Measurements from ENCODE around the gene KIF7. TPM values are rescaled to one million over a fixed set of nuclear protein-coding genes. Genes with fewer than 3 reads are reported as not detected.

The KIF7 gene
- polyA plus RNA-seq, 1 donor from 2014 or later = 5.2 TPM

- Histone ChIP-seq H3K9ac (ENCODE audit: low read length) (no peak overlapping the region), H3K4me3 (ENCODE audit: low read length) (no peak overlapping the region), H3K9me2 (ENCODE audit: insufficient read depth, low read length) (no peaks in the 10 kb centered on the region), H3K27ac (ENCODE audit: low read length) (no peak overlapping the region), H3K4me2 (ENCODE audit: low read length) (no peak overlapping the region), H3K79me2 (replicated peaks; ENCODE audit: insufficient read depth, low read length) (no peaks in the 10 kb centered on the region), H3F3A (ENCODE audit: insufficient read depth, low read length, poor library complexity, severe bottlenecking) (no peaks in the 10 kb centered on the region), H3K9me3 (ENCODE audit: low read length) (no peaks in the 10 kb centered on the region), H2AFZ (ENCODE audit: low read depth, low read length) (no peak overlapping the region), H3K27me3 (ENCODE audit: insufficient read depth, low read depth, low read length) (no peaks in the 10 kb centered on the region), H3K36me3 (ENCODE audit: insufficient read depth, low read length) (no peaks in the 10 kb centered on the region), H4K20me1 (ENCODE audit: insufficient read depth) (no peaks in the 10 kb centered on the region)
- no peak for TF ChIP-seq EZH2 (IDR thresholded peaks at IDR 0.05; ENCODE audit: borderline replicate concordance, insufficient read depth, low read length, poor library complexity, severe bottlenecking)
- no peak for TF ChIP-seq MXI1 (conservative IDR thresholded peaks at IDR 0.05; ENCODE audit: poor library complexity, severe bottlenecking)
- no peak for TF ChIP-seq REST (IDR thresholded peaks at IDR 0.05; ENCODE audit: borderline replicate concordance)
- no peak for TF ChIP-seq RAD21 (conservative IDR thresholded peaks at IDR 0.05)
- TF ChIP-seq EP300 (conservative IDR thresholded peaks at IDR 0.05; ENCODE audit: poor library complexity, severe bottlenecking) = no peak
- no peak for TF ChIP-seq TAF1 (IDR thresholded peaks at IDR 0.05; ENCODE audit: low read depth)
- no peak for TF ChIP-seq CTCF (IDR thresholded peaks at IDR 0.05; ENCODE audit: poor library complexity, severe bottlenecking)
- no peak for TF ChIP-seq SMC3 (conservative IDR thresholded peaks at IDR 0.05; ENCODE audit: poor library complexity)
These were observed 41.1 kb downstream of the KIF7 start for GRCh38 chr15:89614164-89614563.

- H3K36me3 ChIP-seq (ENCODE audit: insufficient read depth, low read length) = no peaks in the 10 kb centered on the region
- TF ChIP-seq REST (IDR thresholded peaks at IDR 0.05; ENCODE audit: borderline replicate concordance) (no peak), CTCF (IDR thresholded peaks at IDR 0.05; ENCODE audit: poor library complexity, severe bottlenecking) (no peak), RAD21 (conservative IDR thresholded peaks at IDR 0.05) (no peak), EP300 (conservative IDR thresholded peaks at IDR 0.05; ENCODE audit: poor library complexity, severe bottlenecking) (no peak), MXI1 (conservative IDR thresholded peaks at IDR 0.05; ENCODE audit: poor library complexity, severe bottlenecking) (no peak), SMC3 (conservative IDR thresholded peaks at IDR 0.05; ENCODE audit: poor library complexity) (no peak)
These were observed 42.2 kb downstream of the KIF7 start for GRCh38 chr15:89613031-89613430.

More at GRCh38 chr15:89613031-89613430, 42.2 kb downstream of the KIF7 start:
- Histone ChIP-seq H3K9me3 (ENCODE audit: low read length) (no peaks in the 10 kb centered on the region), H3K4me2 (ENCODE audit: low read length) (no peak overlapping the region), H3K79me2 (replicated peaks; ENCODE audit: insufficient read depth, low read length) (no peaks in the 10 kb centered on the region), H3K27me3 (ENCODE audit: insufficient read depth, low read depth, low read length) (no peaks in the 10 kb centered on the region), H3K9me2 (ENCODE audit: insufficient read depth, low read length) (no peaks in the 10 kb centered on the region), H4K20me1 (ENCODE audit: insufficient read depth) (no peaks in the 10 kb centered on the region), H3K27ac (ENCODE audit: low read length) (no peak overlapping the region), H2AFZ (ENCODE audit: low read depth, low read length) (no peak overlapping the region), H3F3A (ENCODE audit: insufficient read depth, low read length, poor library complexity, severe bottlenecking) (no peaks in the 10 kb centered on the region), H3K9ac (ENCODE audit: low read length) (no peak overlapping the region), H3K4me3 (ENCODE audit: low read length) (no peak overlapping the region)
